B cell (primary cell): ENCODE data around the gene ADGRV1. TPM values are rescaled to one million over a fixed set of nuclear protein-coding genes. Genes with fewer than 3 reads are reported as not detected.

ENCODE experiments used
- ATAC-seq: fragments of 200-7000 bp; cut with Tn5 transposase; one replicate; pipeline ENCODE4 v1.10.0; 2021; ENCODE audit warnings: low read depth, mild to moderate bottlenecking, moderate number of reproducible peaks, moderate library complexity
- CTCF ChIA-PET: fragments of 350-600 bp; sonication (Branson Sonifier 250); formaldehyde crosslinking; loops from one replicate; lab custom pipeline; 2021; ENCODE audit warnings: antibody characterized with exemption, inconsistent platforms; lab: Charles Lee
- POLR2A ChIA-PET: fragments of 350-600 bp; sonication (Branson Sonifier 250); formaldehyde crosslinking; loops from one replicate; lab custom pipeline; 2021; ENCODE audit warnings: antibody characterized with exemption; lab: Charles Lee
- DNase-seq: peaks from one replicate; pipeline ENCODE4 v3.0.0; 2013
- H2AFZ ChIP-seq: 2 replicates; pipeline ENCODE4 v1.6.1; 2012; ENCODE audit warnings: mild to moderate bottlenecking, low read depth, low read length; ENCODE audit not compliant: insufficient read depth, poor library complexity, severe bottlenecking
- H3K27ac ChIP-seq, 2 donors: 1 replicate in 1 of 2; 2 replicates in 1 of 2; pipeline ENCODE4 v1.5.1; 2012 to 2013; ENCODE audit warnings: low read length in 2 of 2, mild to moderate bottlenecking in 2 of 2, moderate library complexity in 1 of 2
- H3K27me3 ChIP-seq, 4 experiments: fragments of 200-600 bp in 1 of 4; sonication (generic) in 1 of 4; replicated peaks in 1 of 4; 1 replicate in 2 of 4; 2 replicates in 2 of 4; pipeline versions ENCODE4 v1.6.1 to v1.7.0; 2013 to 2016; ENCODE audit warnings: low read length in 3 of 4, mild to moderate bottlenecking in 2 of 4, mixed read lengths in 1 of 4, moderate library complexity in 1 of 4; ENCODE audit not compliant: insufficient read depth in 4 of 4, control insufficient read depth in 3 of 4; ENCODE audit errors: control extremely low read depth in 1 of 4
- H3K36me3 ChIP-seq, 2 experiments: replicated peaks in 1 of 2; 1 replicate in 1 of 2; 2 replicates in 1 of 2; pipeline versions ENCODE4 v1.6.1 to v1.7.1; 2013; ENCODE audit warnings: low read length in 1 of 2; ENCODE audit not compliant: insufficient read depth in 2 of 2, control insufficient read depth in 1 of 2; ENCODE audit errors: control extremely low read depth in 1 of 2, extremely low read depth in 1 of 2
- H3K4me1 ChIP-seq, 2 donors: fragments of 200-600 bp in 1 of 2; sonication (generic) in 1 of 2; 1 replicate in 1 of 2; 2 replicates in 1 of 2; pipeline versions ENCODE4 v1.5.1 to v1.6.1; 2013 to 2017; ENCODE audit warnings: low read length in 2 of 2; ENCODE audit not compliant: control insufficient read depth in 2 of 2, insufficient read depth in 2 of 2
- H3K4me2 ChIP-seq: replicated peaks from 2 replicates; pipeline ENCODE3; 2012; ENCODE audit warnings: mild to moderate bottlenecking, low read depth, low read length; ENCODE audit not compliant: poor library complexity, severe bottlenecking
- H3K4me3 ChIP-seq, 5 experiments: fragments of 200-600 bp in 1 of 5; sonication (generic) in 1 of 5; 1 replicate in 3 of 5; 2 replicates in 2 of 5; pipeline versions ENCODE4 v1.5.1 to v1.7.0; 2011 to 2016; ENCODE audit warnings: low read length in 4 of 5, mild to moderate bottlenecking in 4 of 5, low read depth in 2 of 5, control low read depth in 1 of 5, moderate library complexity in 1 of 5; ENCODE audit not compliant: insufficient read depth in 1 of 5; ENCODE audit errors: control extremely low read depth in 1 of 5, extremely low read depth in 1 of 5
- H3K79me2 ChIP-seq: fragments of 200-600 bp; sonication (generic); one replicate; pipeline ENCODE4 v1.6.0; 2016; ENCODE audit warnings: low read length; ENCODE audit not compliant: control insufficient read depth, insufficient read depth
- H3K9ac ChIP-seq: fragments of 200-600 bp; sonication (generic); 2 replicates; pipeline ENCODE4 v1.6.1; 2017; ENCODE audit warnings: mild to moderate bottlenecking, low read length, moderate library complexity
- H3K9me3 ChIP-seq, 3 donors: one replicate each; pipeline versions ENCODE4 v1.6.1 to v1.7.1; 2013; ENCODE audit warnings: low read length in 2 of 3; ENCODE audit not compliant: control insufficient read depth in 2 of 3, insufficient read depth in 1 of 3; ENCODE audit errors: control extremely low read depth in 1 of 3
- H4K20me1 ChIP-seq: 2 replicates; pipeline ENCODE4 v1.6.0; 2012; ENCODE audit warnings: mild to moderate bottlenecking, low read length; ENCODE audit not compliant: insufficient read depth, control insufficient read depth, poor library complexity, severe bottlenecking
- H3K27ac Mint-ChIP-seq: one replicate; pipeline ENCODE4 v1.8.0; 2021; ENCODE audit warnings: mixed read lengths
- H3K27me3 Mint-ChIP-seq: one replicate; pipeline ENCODE4 v1.8.0; 2021; ENCODE audit warnings: mixed read lengths
- H3K4me1 Mint-ChIP-seq: one replicate; pipeline ENCODE4 v1.8.0; 2021; ENCODE audit warnings: mixed read lengths
- H3K4me3 Mint-ChIP-seq: one replicate; pipeline ENCODE4 v1.8.0; 2021; ENCODE audit warnings: mixed read lengths
- H3K9me3 Mint-ChIP-seq: one replicate; pipeline ENCODE4 v1.8.0; 2022; ENCODE audit warnings: mixed read lengths; ENCODE audit not compliant: insufficient read depth
- CTCF ChIP-seq: fragments of 200-600 bp; IDR thresholded peaks from one replicate; pipeline ENCODE4 v1.8.0; 2022; ENCODE audit warnings: antibody characterized with exemption, mild to moderate bottlenecking
- EZH2 ChIP-seq: IDR thresholded peaks from 2 replicates; pipeline ENCODE4 v1.6.1; 2012; ENCODE audit warnings: borderline replicate concordance, low read depth, mild to moderate bottlenecking, moderate library complexity, low read length; ENCODE audit not compliant: insufficient read depth, poor library complexity, severe bottlenecking
- WGBS: methylation state at CpG from one replicate; pipeline ENCODE4 v1.1.5; 2013; ENCODE audit warnings: missing lambda C conversion rate; ENCODE audit not compliant: insufficient coverage; 5-methylcytosine and 5-hydroxymethylcytosine counted together
- intact Hi-C: fragments of 100-400 bp; cut with micrococcal nuclease; formaldehyde crosslinking; loops from one replicate; pipeline ENCODE4 v1.10.0; 2022
- polyA plus RNA-seq: library from polyadenylated mRNA; depleted of rRNA; stranded (reverse); fragments of >200 nt; gene quantifications from 2 replicates; pipeline ENCODE4 v1.2.3, GENCODE V29; 2012
- total RNA-seq, 2 donors: library from RNA; stranded (reverse); fragments of 120-200 nt in 1 of 2; gene quantifications; 1 replicate in 1 of 2; 2 replicates in 1 of 2; pipeline versions ENCODE4 v1.2.3 to v1.2.4, GENCODE V29; 2013 to 2022

The ADGRV1 gene
- total and polyA plus RNA-seq, 2 donors (not counting 1 experiment from before 2014, with no cell fraction given): 0.07 TPM; not detected in 1

GRCh38 chr5:90948969-90949368 lies 390.4 kb downstream of the ADGRV1 start:
- H3K27ac ChIP-seq: no peak overlapping the region
- DNase-seq: no peak
- H4K20me1 ChIP-seq: no peaks in the 10 kb centered on the region
- ChIA-PET POLR2A (no interaction called here), CTCF (no interaction called here)
- Mint-ChIP-seq H3K4me3 (no peak overlapping the region), H3K27me3 (peaks cover 16% of the 10 kb centered on the region), H3K9me3 (no peaks in the 10 kb centered on the region), H3K4me1 (no peaks in the 10 kb centered on the region), H3K27ac (no peak overlapping the region)
- no peaks in the 10 kb centered on the region for H3K36me3 ChIP-seq
- H3K4me1 ChIP-seq: no peaks in the 10 kb centered on the region
- H3K4me3 ChIP-seq: no peak overlapping the region
- H3K4me2 ChIP-seq: no peak overlapping the region
- TF ChIP-seq CTCF (no peak), EZH2 (no peak)
- intact Hi-C loops: no loop called here
- no CpG with 5 or more reads among the region's 2 CpGs for WGBS
- no peaks in the 10 kb centered on the region for H3K27me3 ChIP-seq
- H3K79me2 ChIP-seq: no peaks in the 10 kb centered on the region
- no peak overlapping the region for H2AFZ ChIP-seq
- ATAC-seq: no peak
- no peaks in the 10 kb centered on the region for H3K9me3 ChIP-seq
- H3K9ac ChIP-seq: no peak overlapping the region

DNA sequence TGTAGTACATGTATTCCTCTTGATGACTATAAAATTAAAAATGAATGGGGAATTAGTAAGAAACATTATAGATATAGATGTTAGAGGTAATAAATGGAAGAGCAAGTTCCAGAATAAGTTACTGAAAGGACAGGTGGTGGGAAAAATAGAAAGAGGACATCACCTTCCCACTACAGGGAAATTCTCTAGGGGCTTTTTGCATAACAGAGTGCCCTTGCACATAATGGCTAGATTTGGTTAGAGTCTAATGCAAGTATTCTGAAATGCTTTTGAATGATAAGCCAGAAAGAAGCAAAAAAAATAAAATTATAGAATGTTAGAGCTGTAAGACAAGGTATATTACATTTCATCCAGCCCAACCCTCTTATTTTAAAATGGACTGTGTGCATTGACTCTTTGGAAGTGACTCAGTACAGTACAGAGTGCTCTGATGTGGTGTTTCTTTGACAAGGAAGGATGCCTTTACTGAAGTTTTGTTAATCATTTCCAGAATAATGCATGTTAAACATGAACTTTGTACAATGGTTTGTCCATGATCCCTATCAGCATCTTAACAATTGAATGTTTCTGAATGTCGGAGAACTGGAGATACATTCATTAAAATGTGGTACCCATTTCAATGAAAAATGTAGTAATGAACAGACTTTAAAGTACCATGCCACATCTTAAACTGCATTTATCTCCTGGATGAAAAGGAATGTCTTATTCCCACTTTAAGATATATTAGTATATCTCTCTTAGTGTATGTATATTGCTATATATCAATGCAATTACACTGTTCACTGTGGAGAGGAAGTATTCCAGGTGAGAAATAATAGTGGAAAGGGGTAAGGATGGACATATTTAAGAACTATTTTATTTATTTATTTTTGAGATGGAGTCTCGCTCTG lies 391.1 kb downstream of the ADGRV1 start:
- H3K9me3 ChIP-seq: no peaks in the 10 kb centered on the region
- Mint-ChIP-seq H3K27ac (no peak overlapping the region), H3K4me3 (no peak overlapping the region), H3K9me3 (no peaks in the 10 kb centered on the region), H3K4me1 (no peaks in the 10 kb centered on the region), H3K27me3 (peaks cover 16% of the 10 kb centered on the region)
- no peak overlapping the region for H3K9ac ChIP-seq
- H2AFZ ChIP-seq: no peak overlapping the region
- no peak overlapping the region for H3K27ac ChIP-seq
- POLR2A ChIA-PET: no interaction called here
- H3K36me3 ChIP-seq: no peaks in the 10 kb centered on the region
- intact Hi-C loops: no loop called here
- no peaks in the 10 kb centered on the region for H3K79me2 ChIP-seq
- TF ChIP-seq EZH2: no peak
- TF ChIP-seq CTCF: no peak
- no peak overlapping the region for H3K4me3 ChIP-seq
- H3K4me1 ChIP-seq: no peaks in the 10 kb centered on the region
- peaks cover 0 to under 1% (median 0%) of the 10 kb centered on the region in 4 experiments for H3K27me3 ChIP-seq
- no peak for DNase-seq
- CTCF ChIA-PET: no interaction called here
- no peak for ATAC-seq
- H3K4me2 ChIP-seq: no peak overlapping the region
- no peaks in the 10 kb centered on the region for H4K20me1 ChIP-seq
- WGBS: 100% methylated on average over 1 of the region's 2 CpGs
